ENCODE results near the gene TBC1D24. TPM values are rescaled to one million over a fixed set of nuclear protein-coding genes. Genes with fewer than 3 reads are reported as not detected.

The TBC1D24 gene
- total RNA-seq, 1 donor from 2014 or later = 43.7 TPM

DNA sequence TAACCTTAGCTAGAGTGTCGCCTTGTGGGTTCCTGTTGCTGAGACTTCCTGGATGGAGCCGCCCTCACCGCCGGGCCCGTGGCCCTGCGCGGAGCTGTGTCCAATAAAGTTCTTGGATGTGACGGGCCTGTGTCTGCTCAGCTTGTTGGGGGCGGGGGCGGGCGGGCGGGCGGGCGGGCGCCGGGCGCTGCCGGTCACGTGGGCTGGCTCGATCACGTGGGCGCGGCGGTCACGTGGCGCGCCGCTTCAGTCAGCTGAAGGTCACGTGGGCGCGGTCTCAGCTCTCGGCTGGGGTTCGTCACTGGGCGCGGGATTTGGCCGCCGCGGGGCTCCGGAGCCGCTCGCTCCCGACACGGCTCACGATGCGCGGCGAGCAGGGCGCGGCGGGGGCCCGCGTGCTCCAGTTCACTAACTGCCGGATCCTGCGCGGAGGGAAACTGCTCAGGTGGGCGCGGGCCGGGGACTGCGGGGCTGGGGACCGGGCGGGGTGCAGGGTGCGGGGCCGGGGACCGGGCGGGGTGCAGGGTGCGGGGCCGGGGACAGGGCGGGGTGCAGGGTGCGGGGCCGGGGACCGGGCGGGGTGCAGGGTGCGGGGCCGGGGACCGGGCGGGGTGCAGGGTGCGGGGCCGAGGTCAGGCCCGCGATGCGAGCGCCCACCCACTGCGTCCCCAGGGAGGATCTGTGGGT is 45.3 kb downstream of the TBC1D24 start, which contains the start of gene AMDHD2:
TSS of gene AMDHD2 (plus strand) at position 275 of the 687 bp plus-strand sequence. CDS start at position 363, 88 bp downstream.
- Histone ChIP-seq H3K9me3 (no peaks in the 10 kb centered on the region), H3K27me3 (no peaks in the 10 kb centered on the region), H3K4me1 (peaks cover 53% of the 10 kb centered on the region), H3K4me3 (peak within 1 kb of the TSS; percentile 67), H3K27ac (peak within 1 kb of the TSS; percentile 70), H3K36me3 (peaks cover 40% of the 10 kb centered on the region)
- peak; percentile 95 for DNase-seq
- intact Hi-C loops (cut with DNase I) = no loop called here
- ATAC-seq = peak; percentile 74
- TF ChIP-seq, protein P1, sequence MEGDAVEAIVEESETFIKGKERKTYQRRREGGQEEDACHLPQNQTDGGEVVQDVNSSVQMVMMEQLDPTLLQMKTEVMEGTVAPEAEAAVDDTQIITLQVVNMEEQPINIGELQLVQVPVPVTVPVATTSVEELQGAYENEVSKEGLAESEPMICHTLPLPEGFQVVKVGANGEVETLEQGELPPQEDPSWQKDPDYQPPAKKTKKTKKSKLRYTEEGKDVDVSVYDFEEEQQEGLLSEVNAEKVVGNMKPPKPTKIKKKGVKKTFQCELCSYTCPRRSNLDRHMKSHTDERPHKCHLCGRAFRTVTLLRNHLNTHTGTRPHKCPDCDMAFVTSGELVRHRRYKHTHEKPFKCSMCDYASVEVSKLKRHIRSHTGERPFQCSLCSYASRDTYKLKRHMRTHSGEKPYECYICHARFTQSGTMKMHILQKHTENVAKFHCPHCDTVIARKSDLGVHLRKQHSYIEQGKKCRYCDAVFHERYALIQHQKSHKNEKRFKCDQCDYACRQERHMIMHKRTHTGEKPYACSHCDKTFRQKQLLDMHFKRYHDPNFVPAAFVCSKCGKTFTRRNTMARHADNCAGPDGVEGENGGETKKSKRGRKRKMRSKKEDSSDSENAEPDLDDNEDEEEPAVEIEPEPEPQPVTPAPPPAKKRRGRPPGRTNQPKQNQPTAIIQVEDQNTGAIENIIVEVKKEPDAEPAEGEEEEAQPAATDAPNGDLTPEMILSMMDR (IDR thresholded peaks at IDR 0.05) = no peak

DNA sequence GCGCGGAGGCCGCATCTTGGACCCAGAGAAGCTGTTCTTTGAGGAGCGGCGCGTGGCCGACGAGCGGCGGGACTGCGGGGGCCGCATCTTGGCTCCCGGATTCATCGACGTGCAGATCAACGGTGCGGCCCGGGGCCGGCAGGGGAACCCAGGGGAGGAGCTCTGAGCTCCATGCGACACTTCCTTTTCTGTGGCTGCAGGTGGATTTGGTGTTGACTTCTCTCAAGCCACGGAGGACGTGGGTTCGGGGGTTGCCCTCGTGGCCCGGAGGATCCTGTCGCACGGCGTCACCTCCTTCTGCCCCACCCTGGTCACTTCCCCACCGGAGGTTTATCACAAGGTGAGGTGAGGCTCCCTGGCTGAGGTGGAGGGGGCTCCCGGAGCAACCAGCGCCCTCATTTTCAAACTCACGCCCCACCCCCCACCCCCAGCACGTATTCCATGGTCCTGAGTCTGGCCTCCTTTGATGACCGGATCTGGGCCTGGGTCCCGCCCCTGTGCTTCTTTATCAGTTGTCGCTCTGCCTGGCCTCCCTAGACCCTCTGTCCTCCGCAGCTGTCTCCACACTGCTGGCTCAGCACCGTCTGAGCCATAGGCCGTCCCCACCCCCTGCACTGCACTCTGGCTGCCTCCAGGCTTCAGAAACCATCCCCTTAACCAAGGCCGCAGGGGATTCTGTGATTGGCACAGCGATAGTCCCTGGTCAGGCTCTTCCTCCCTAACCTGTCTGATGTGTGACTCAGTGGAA is 46.0 kb downstream of the TBC1D24 start:
- no peaks in the 10 kb centered on the region for H3K27me3 ChIP-seq
- H3K4me1 ChIP-seq = peaks cover 46% of the 10 kb centered on the region
- H3K27ac ChIP-seq = peak overlapping the region; percentile 58
- H3K36me3 ChIP-seq = peaks cover 47% of the 10 kb centered on the region
- intact Hi-C loops (cut with DNase I) = no loop called here
- no peaks in the 10 kb centered on the region for H3K9me3 ChIP-seq
- TF ChIP-seq, protein P1 (IDR thresholded peaks at IDR 0.05) = no peak
- DNase-seq = peak; percentile 76
- ATAC-seq = peak; percentile 36
- H3K4me3 ChIP-seq = peak overlapping the region; percentile 67

DNA sequence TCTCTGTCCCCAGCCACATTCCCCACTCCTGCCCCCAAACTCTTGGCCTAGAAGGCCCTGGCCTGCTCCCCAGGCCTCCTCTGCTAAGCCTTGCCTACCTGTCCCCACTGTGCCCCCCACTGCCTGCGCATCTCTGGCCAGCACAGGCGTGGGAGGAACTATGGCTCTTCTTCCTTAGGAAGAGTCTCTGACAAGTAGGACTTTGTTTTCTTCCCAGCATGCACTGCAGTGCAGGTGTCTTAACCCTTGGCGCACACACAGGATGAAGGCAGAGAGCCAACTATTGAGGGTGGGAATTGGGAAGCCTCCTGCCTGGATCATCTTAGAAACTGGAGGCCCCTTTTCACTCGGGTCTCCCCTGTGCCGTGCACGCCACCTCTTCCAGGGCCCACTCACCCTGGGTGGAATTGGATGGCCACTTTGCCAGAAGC is 48.9 kb downstream of the TBC1D24 start:
- DNase-seq (no peak), ATAC-seq (no peak)
- no peak overlapping the region for H3K27ac ChIP-seq
- H3K9me3 ChIP-seq = no peaks in the 10 kb centered on the region
- peaks cover 19% of the 10 kb centered on the region for H3K4me1 ChIP-seq
- intact Hi-C loops (cut with DNase I) = no loop called here
- no peaks in the 10 kb centered on the region for H3K27me3 ChIP-seq
- TF ChIP-seq, protein P1 (IDR thresholded peaks at IDR 0.05) = no peak
- H3K36me3 ChIP-seq = peaks cover 69% of the 10 kb centered on the region
- no peak overlapping the region for H3K4me3 ChIP-seq

DNA sequence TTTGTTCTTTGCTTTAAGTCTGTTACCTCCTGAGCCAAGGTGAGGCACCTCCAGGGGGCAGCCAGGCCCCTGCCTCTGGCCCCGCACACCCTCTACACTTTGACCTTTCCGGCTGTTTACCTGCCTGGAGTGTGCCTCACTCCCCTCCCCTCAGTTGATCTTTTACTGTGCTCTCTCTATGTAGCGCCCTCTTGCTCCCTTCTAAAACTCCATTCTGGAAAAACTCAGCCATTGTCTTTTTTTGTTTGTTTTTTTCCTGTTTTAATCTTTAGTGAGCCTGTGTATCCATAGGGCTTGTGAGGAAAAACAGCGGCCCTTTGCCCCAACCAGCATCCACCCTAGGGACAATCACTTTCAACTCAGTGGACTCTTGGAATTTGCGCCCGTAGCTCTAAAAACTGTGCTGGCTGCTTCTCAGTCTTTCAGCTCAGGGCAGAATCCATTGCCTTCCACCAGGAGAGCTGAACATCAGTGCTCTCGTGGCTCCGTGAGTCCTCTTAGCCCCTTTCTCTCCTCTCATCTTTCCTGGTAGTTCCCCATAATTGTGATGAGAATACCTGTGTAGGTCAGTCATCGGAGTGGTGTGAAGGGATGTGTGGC is 49.5 kb downstream of the TBC1D24 start:
- Histone ChIP-seq H3K4me1 (peaks cover 13% of the 10 kb centered on the region), H3K9me3 (no peaks in the 10 kb centered on the region), H3K27me3 (no peaks in the 10 kb centered on the region), H3K4me3 (no peak overlapping the region), H3K27ac (no peak overlapping the region), H3K36me3 (peaks cover 70% of the 10 kb centered on the region)
- DNase-seq (no peak), ATAC-seq (no peak)
- intact Hi-C loops (cut with DNase I) = no loop called here
- TF ChIP-seq, protein P1 (IDR thresholded peaks at IDR 0.05) = no peak

- peak; percentile 74 for ATAC-seq
- H3K36me3 ChIP-seq = peaks cover 73% of the 10 kb centered on the region
- TF ChIP-seq, protein P1 (IDR thresholded peaks at IDR 0.05) = no peak
- intact Hi-C loops (cut with DNase I) = no loop called here
- no peak overlapping the region for H3K4me3 ChIP-seq
- H3K27ac ChIP-seq = no peak overlapping the region
- peaks cover 6% of the 10 kb centered on the region for H3K4me1 ChIP-seq
- H3K27me3 ChIP-seq = no peaks in the 10 kb centered on the region
- no peaks in the 10 kb centered on the region for H3K9me3 ChIP-seq
- peak; percentile 74 for DNase-seq
Observed at GRCh38 chr16:2526135-2526534, 51.2 kb downstream of the TBC1D24 start.

Data from upper lobe of right lung (tissue), 1 donor.